Calu3 (cell line): ENCODE measurements around the gene GNAI2. TPM values are rescaled to one million over a fixed set of nuclear protein-coding genes. Genes with fewer than 3 reads are reported as not detected.
A peak's percentile ranks its signal among the peaks of the same experiment; 100 is the strongest.

Source experiments
- BruUV-seq: library from RNA; stranded (reverse); fragments of 400-500 nt; replicated peaks from 2 replicates; lab custom pipeline; 2021; lab: Mats Ljungman, UMichigan
- CTCF ChIA-PET: fragments of 300-600 bp; sonication (Branson Sonifier 250); formaldehyde crosslinking; loops from one replicate; lab custom pipeline; 2022; ENCODE audit warnings: antibody characterized with exemption; lab: Charles Lee
- DNase-seq: peaks from one replicate; pipeline ENCODE4 v3.0.0; 2022
- H3K27ac Mint-ChIP-seq: one replicate; pipeline ENCODE4 v1.8.0; 2022; ENCODE audit warnings: mixed read lengths; ENCODE audit not compliant: unreplicated experiment
- H3K27me3 Mint-ChIP-seq: one replicate; pipeline ENCODE4 v1.8.0; 2022; ENCODE audit warnings: mixed read lengths; ENCODE audit not compliant: unreplicated experiment
- H3K36me3 Mint-ChIP-seq: one replicate; pipeline ENCODE4 v1.8.0; 2022; ENCODE audit warnings: mild to moderate bottlenecking, moderate library complexity, mixed read lengths; ENCODE audit not compliant: insufficient read depth, unreplicated experiment
- H3K4me1 Mint-ChIP-seq: one replicate; pipeline ENCODE4 v1.8.0; 2022; ENCODE audit warnings: mild to moderate bottlenecking, low read depth, mixed read lengths; ENCODE audit not compliant: unreplicated experiment
- H3K4me3 Mint-ChIP-seq: one replicate; pipeline ENCODE4 v1.8.0; 2022; ENCODE audit warnings: mild to moderate bottlenecking, low read depth, moderate library complexity, mixed read lengths; ENCODE audit not compliant: unreplicated experiment
- H3K9me3 Mint-ChIP-seq: one replicate; pipeline ENCODE4 v1.8.0; 2022; ENCODE audit warnings: low read depth, mixed read lengths; ENCODE audit not compliant: unreplicated experiment
- CTCF ChIP-seq: fragments of 200-600 bp; IDR thresholded peaks from one replicate; pipeline ENCODE4 v1.8.0; 2022; ENCODE audit warnings: antibody characterized with exemption; ENCODE audit not compliant: unreplicated experiment
- intact Hi-C: fragments of 100-400 bp; cut with micrococcal nuclease; formaldehyde crosslinking; loops from one replicate; pipeline ENCODE4 v1.10.0; 2022; ENCODE audit not compliant: unreplicated experiment
- total RNA-seq: library from RNA; stranded (reverse); gene quantifications from 2 replicates; pipeline ENCODE4 v1.2.3, GENCODE V29; 2022

GNAI2 gene
- total RNA-seq, 1 experiment from 2014 or later, result 102 TPM

- Mint-ChIP-seq H3K27ac (no peak overlapping the region), H3K9me3 (no peaks in the 10 kb centered on the region), H3K27me3 (peaks cover 68% of the 10 kb centered on the region), H3K4me1 (no peaks in the 10 kb centered on the region), H3K36me3 (no peaks in the 10 kb centered on the region), H3K4me3 (no peak overlapping the region)
- no peak for TF ChIP-seq CTCF
- CTCF ChIA-PET, result interaction anchor here (1.1 to 1.2 kb wide), 2 partner anchors 22 kb away, joined by 3 to 4 read pairs; no protein-coding TSS in a partner anchor
- no TSS peak for BruUV-seq
- DNase-seq, result no peak
- intact Hi-C loops, result no loop called here
Observed at GRCh38 chr3:50203809-50204803, 31.9 kb upstream of the GNAI2 start.

DNA sequence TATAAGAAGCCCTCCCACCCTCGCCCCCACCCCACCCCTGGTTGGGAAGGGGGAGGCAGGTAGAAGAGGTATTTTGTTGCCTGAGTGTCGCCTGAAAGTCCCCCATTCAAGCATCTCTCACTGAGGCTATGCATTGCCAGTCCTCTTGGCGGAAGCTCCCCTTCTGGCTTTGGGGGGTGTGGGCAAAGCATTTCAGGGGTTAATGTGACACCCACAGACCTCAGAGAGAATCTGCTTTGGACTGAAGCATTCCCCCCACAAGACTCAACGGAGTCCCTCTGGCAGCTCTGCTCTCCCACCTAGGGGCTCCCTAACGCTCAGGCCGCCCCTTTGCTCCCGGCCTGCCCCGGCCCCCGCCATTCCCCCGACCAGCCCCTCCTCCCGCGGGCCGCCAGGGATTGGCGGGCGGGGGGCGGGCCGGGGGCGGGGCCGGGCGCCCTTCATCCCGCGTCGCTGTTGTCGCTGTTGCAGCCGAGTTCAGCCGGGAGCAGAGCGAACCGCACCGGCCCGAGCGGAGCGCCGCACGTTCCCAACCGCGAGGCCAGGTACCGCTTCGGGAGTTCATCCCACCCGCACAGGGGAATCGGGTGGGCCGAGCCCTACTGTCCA is 31.1 kb upstream of the GNAI2 start, which contains the start of gene SLC38A3:
TSS of gene SLC38A3 (plus strand) at position 468 of the 609 bp plus-strand sequence. CDS start 8,929 bp downstream, outside the sequence.
- no peak within 1 kb of the TSS for H3K27ac Mint-ChIP-seq
- peaks cover 70% of the 10 kb centered on the region for H3K27me3 Mint-ChIP-seq
- H3K4me3 Mint-ChIP-seq, result peak within 1 kb of the TSS; percentile 64
- BruUV-seq, result no TSS peak
- TF ChIP-seq CTCF, result no peak
- intact Hi-C loops, result no loop called here
- peak; percentile 31 for DNase-seq
- H3K9me3 Mint-ChIP-seq, result no peaks in the 10 kb centered on the region
- CTCF ChIA-PET, result interaction anchor here (1.1 kb wide), 1 partner anchor 21 kb away, joined by 3 read pairs; no protein-coding TSS in a partner anchor
- no peaks in the 10 kb centered on the region for H3K4me1 Mint-ChIP-seq
- no peaks in the 10 kb centered on the region for H3K36me3 Mint-ChIP-seq

- H3K4me3 Mint-ChIP-seq, result peak overlapping the region; percentile 64
- DNase-seq, result peak; percentile 41
- no peak for TF ChIP-seq CTCF
- H3K27me3 Mint-ChIP-seq, result peaks cover 68% of the 10 kb centered on the region
- no peaks in the 10 kb centered on the region for H3K9me3 Mint-ChIP-seq
- intact Hi-C loops, result no loop called here
- H3K4me1 Mint-ChIP-seq, result no peaks in the 10 kb centered on the region
- H3K27ac Mint-ChIP-seq, result no peak overlapping the region
- H3K36me3 Mint-ChIP-seq, result no peaks in the 10 kb centered on the region
- CTCF ChIA-PET, result interaction anchor here (1.1 kb wide), 1 partner anchor 20 kb away, joined by 3 read pairs; no protein-coding TSS in a partner anchor
- no TSS peak for BruUV-seq
Observed at GRCh38 chr3:50205413-50206276, 30.4 kb upstream of the GNAI2 start.
